NCI-H2171 (cell line): ENCODE data around the gene SLC36A2.

Experiments used
- DNase-seq: peaks from one replicate; lab custom pipeline; 2025; lab: John Stamatoyannopoulos, UW

Gene SLC36A2

GRCh38 chr5:151283120-151283825, 64.1 kb downstream of the SLC36A2 start:
- no peak for DNase-seq

- DNase-seq: no peak
These were observed 66.2 kb downstream of the SLC36A2 start for GRCh38 chr5:151281001-151281639.

- no peak for DNase-seq
These were observed 66.9 kb downstream of the SLC36A2 start for GRCh38 chr5:151280443-151280842.

- no peak for DNase-seq
These were observed 68.5 kb downstream of the SLC36A2 start for GRCh38 chr5:151278845-151279244.

GRCh38 chr5:151275803-151276202, 71.6 kb downstream of the SLC36A2 start:
- DNase-seq: no peak

- no peak for DNase-seq
These were observed 72.7 kb downstream of the SLC36A2 start for GRCh38 chr5:151274666-151275065.

GRCh38 chr5:151271336-151271735, 76.0 kb downstream of the SLC36A2 start:
- DNase-seq: no peak

- DNase-seq: no peak
These were observed 76.8 kb downstream of the SLC36A2 start for GRCh38 chr5:151270599-151270998.

GRCh38 chr5:151267491-151268260, 79.7 kb downstream of the SLC36A2 start:
- no peak for DNase-seq
